PC-3 (cell line): ENCODE measurements around the gene DOCK1. TPM values are rescaled to one million over a fixed set of nuclear protein-coding genes. Genes with fewer than 3 reads are reported as not detected.
A peak's percentile ranks its signal among the peaks of the same experiment; 100 is the strongest.
"Not testable (repeated sequence)": the region's sequence is repeated elsewhere in the genome, so short reads cannot be mapped to it uniquely, and the experiment has no call there.

ENCODE experiments used
- ATAC-seq: fragments of 200-7000 bp; cut with Tn5 transposase; 2 replicates; pipeline ENCODE4 v1.9.1; 2020; ENCODE audit warnings: mild to moderate bottlenecking, moderate library complexity
- BruUV-seq: library from RNA; stranded (reverse); fragments of 400-500 nt; replicated peaks from 2 replicates; lab custom pipeline; 2021; lab: Mats Ljungman, UMichigan
- CTCF ChIA-PET: fragments of 300-600 bp; sonication (Branson Sonifier 250); formaldehyde crosslinking; loops from one replicate; lab custom pipeline; 2022; ENCODE audit warnings: antibody characterized with exemption; lab: Charles Lee
- POLR2A ChIA-PET: fragments of 300-600 bp; sonication (Branson Sonifier 250); formaldehyde crosslinking; loops from one replicate; lab custom pipeline; 2022; ENCODE audit warnings: antibody characterized with exemption; ENCODE audit not compliant: unreplicated experiment; lab: Charles Lee
- DNase-seq: peaks from one replicate; pipeline ENCODE4 v3.0.0-alpha.2; 2015
- H2AFZ ChIP-seq: fragments of 300-600 bp; sonication (generic); 2 replicates; pipeline ENCODE4 v1.6.0; 2016; ENCODE audit warnings: antibody characterized with exemption, low read length
- H3F3A ChIP-seq: fragments of 300-600 bp; sonication (generic); one replicate; pipeline ENCODE4 v1.6.0; 2017; ENCODE audit warnings: antibody characterized with exemption, low read length, control low read depth, mild to moderate bottlenecking; ENCODE audit not compliant: unreplicated experiment
- H3K27ac ChIP-seq: fragments of 300-600 bp; sonication (generic); 2 replicates; pipeline ENCODE4 v1.5.1; 2016; ENCODE audit warnings: mild to moderate bottlenecking, low read length
- H3K27me3 ChIP-seq: fragments of 300-600 bp; sonication (generic); 2 replicates; pipeline ENCODE4 v1.6.1; 2016; ENCODE audit warnings: low read length, mixed read lengths
- H3K36me3 ChIP-seq: fragments of 300-600 bp; sonication (generic); 2 replicates; pipeline ENCODE4 v1.6.1; 2016; ENCODE audit warnings: low read depth, mixed run types, low read length, mixed read lengths
- H3K4me1 ChIP-seq: fragments of 300-600 bp; sonication (generic); 2 replicates; pipeline ENCODE4 v1.5.1; 2016; ENCODE audit warnings: low read length; ENCODE audit not compliant: insufficient read depth
- H3K4me2 ChIP-seq: fragments of 300-600 bp; sonication (generic); 2 replicates; pipeline ENCODE4 v1.6.0; 2016; ENCODE audit warnings: low read length
- H3K4me3 ChIP-seq: fragments of 300-600 bp; sonication (generic); 2 replicates; pipeline ENCODE4 v1.5.1; 2016; ENCODE audit warnings: mild to moderate bottlenecking, low read length, mixed read lengths
- H3K79me2 ChIP-seq: fragments of 300-600 bp; sonication (generic); 2 replicates; pipeline ENCODE4 v1.6.1; 2017; ENCODE audit warnings: low read length, mixed read lengths
- H3K9ac ChIP-seq: fragments of 300-600 bp; sonication (generic); 2 replicates; pipeline ENCODE4 v1.6.0; 2016; ENCODE audit warnings: mild to moderate bottlenecking, low read length
- H3K9me2 ChIP-seq: fragments of 300-600 bp; sonication (generic); replicated peaks from 2 replicates; pipeline ENCODE4 v1.6.1; 2016; ENCODE audit warnings: mixed run types, low read length, mixed read lengths
- H3K9me3 ChIP-seq: fragments of 300-600 bp; sonication (generic); 2 replicates; pipeline ENCODE4 v1.6.1; 2016; ENCODE audit warnings: low read length, mixed read lengths
- H4K20me1 ChIP-seq: fragments of 300-600 bp; sonication (generic); 2 replicates; pipeline ENCODE4 v1.6.1; 2016; ENCODE audit warnings: low read length, mixed read lengths
- CTCF ChIP-seq: fragments of 300-600 bp; sonication (generic); conservative IDR thresholded peaks from 2 replicates; pipeline ENCODE4 v1.5.1; 2017; ENCODE audit warnings: antibody characterized with exemption, low read depth, mild to moderate bottlenecking, low read length
- EZH2 ChIP-seq: fragments of 300-600 bp; sonication (generic); IDR thresholded peaks from one replicate; pipeline ENCODE4 v1.6.1; 2017; ENCODE audit warnings: antibody characterized with exemption, mild to moderate bottlenecking, low read length; ENCODE audit not compliant: unreplicated experiment
- EZH2phosphoT487 ChIP-seq: fragments of 300-600 bp; sonication (generic); IDR thresholded peaks from 2 replicates; pipeline ENCODE4 v1.6.1; 2018; ENCODE audit warnings: mild to moderate bottlenecking, antibody characterized with exemption, low read length, borderline replicate concordance
- intact Hi-C: fragments of 100-400 bp; cut with micrococcal nuclease; formaldehyde crosslinking; loops from 2 replicates; pipeline ENCODE4 v1.9.0; 2023
- total RNA-seq: library from RNA; depleted of rRNA; stranded (reverse); fragments of >200 nt; gene quantifications from 2 replicates; pipeline ENCODE4 v1.2.3, GENCODE V29; 2014

The DOCK1 gene
- total RNA-seq, 1 experiment from 2014 or later: 34.3 TPM

GRCh38 chr10:126898460-126898859 lies 6.8 kb upstream of the DOCK1 start:
- H3K4me2 ChIP-seq: no peak overlapping the region
- no peak for TF ChIP-seq EZH2
- TF ChIP-seq EZH2phosphoT487: no peak
- no peak for TF ChIP-seq CTCF
- H3K4me3 ChIP-seq: no peak overlapping the region
- H3F3A ChIP-seq: no peaks in the 10 kb centered on the region
- no peak overlapping the region for H3K9ac ChIP-seq
- H3K4me1 ChIP-seq: peaks cover 26% of the 10 kb centered on the region
- intact Hi-C loops: no loop called here
- H3K36me3 ChIP-seq: no peaks in the 10 kb centered on the region
- H4K20me1 ChIP-seq: no peaks in the 10 kb centered on the region
- ChIA-PET CTCF (no interaction called here), POLR2A (no interaction called here)
- no peak overlapping the region for H2AFZ ChIP-seq
- H3K9me2 ChIP-seq: no peaks in the 10 kb centered on the region
- no peaks in the 10 kb centered on the region for H3K27me3 ChIP-seq
- H3K9me3 ChIP-seq: no peaks in the 10 kb centered on the region
- DNase-seq: no peak
- ATAC-seq: no peak
- no peak overlapping the region for H3K27ac ChIP-seq
- H3K79me2 ChIP-seq: peaks cover under 1% of the 10 kb centered on the region; the same call in 1 of the 2 replicates
- BruUV-seq: no TSS peak

- ATAC-seq, H3K4me2 ChIP-seq, H3K9ac ChIP-seq, DNase-seq, intact Hi-C loops, BruUV-seq, H2AFZ ChIP-seq, H3K4me3 ChIP-seq, POLR2A ChIA-PET, H3K9me2 ChIP-seq, H3K27ac ChIP-seq, H3K27me3 ChIP-seq, H3K36me3 ChIP-seq, H3F3A ChIP-seq, CTCF ChIA-PET, H3K9me3 ChIP-seq, H4K20me1 ChIP-seq: not testable (repeated sequence)
- H3K79me2 ChIP-seq: peaks cover 12% of the 10 kb centered on the region
- H3K4me1 ChIP-seq: peaks cover 36% of the 10 kb centered on the region
These were observed 5.7 kb upstream of the DOCK1 start for GRCh38 chr10:126899529-126899928.

- Histone ChIP-seq H3K4me1 (peaks cover 36% of the 10 kb centered on the region), H3K9me3 (no peaks in the 10 kb centered on the region), H3F3A (no peaks in the 10 kb centered on the region), H3K36me3 (no peaks in the 10 kb centered on the region), H3K4me3 (no peak overlapping the region), H3K4me2 (peak overlapping the region; percentile 21; the same call in 1 of the 2 replicates), H3K27ac (no peak overlapping the region), H3K79me2 (peaks cover 27% of the 10 kb centered on the region), H3K9ac (no peak overlapping the region), H3K27me3 (no peaks in the 10 kb centered on the region), H2AFZ (no peak overlapping the region), H4K20me1 (no peaks in the 10 kb centered on the region), H3K9me2 (no peaks in the 10 kb centered on the region)
- BruUV-seq: no TSS peak
- TF ChIP-seq EZH2 (no peak), CTCF (peak; percentile 32; the same call in 1 of the 2 replicates)
- POLR2A ChIA-PET: interaction anchor here (0.8 kb wide), 1 partner anchor 88 kb away, joined by 5 read pairs; no protein-coding TSS in a partner anchor
- CTCF ChIA-PET: no interaction called here
- intact Hi-C loops: loop anchor here (5.0 kb wide), 1 partner anchor 65 kb away; no protein-coding TSS in a partner anchor
- DNase-seq: peak; percentile 80
- peak; percentile 12; the same call in 1 of the 2 replicates for ATAC-seq
These were observed 3.1 kb upstream of the DOCK1 start for GRCh38 chr10:126902157-126902556.
